Vagina (tissue), 2 donors: ENCODE data around the gene TELO2. TPM values are rescaled to one million over a fixed set of nuclear protein-coding genes. Genes with fewer than 3 reads are reported as not detected.

ENCODE experiments used
- DNase-seq, 2 donors: peaks; one replicate each; pipeline ENCODE4 v3.0.0-alpha.2; 2017; ENCODE audit errors: extremely low spot score in 2 of 2
- H3K27ac ChIP-seq: fragments of 200-600 bp; sonication (generic); one replicate; pipeline ENCODE4 v1.5.1; 2019
- H3K27me3 ChIP-seq: fragments of 200-600 bp; sonication (generic); one replicate; pipeline ENCODE4 v1.5.1; 2019
- H3K36me3 ChIP-seq, 2 donors: fragments of 200-600 bp; sonication (generic); one replicate each; pipeline ENCODE4 v1.5.1; 2017 to 2019
- H3K4me1 ChIP-seq: fragments of 200-600 bp; sonication (generic); one replicate; pipeline ENCODE4 v1.5.1; 2019
- H3K4me3 ChIP-seq, 2 donors: fragments of 200-600 bp; sonication (generic); 1 replicate in 1 of 2; 2 replicates in 1 of 2; pipeline ENCODE4 v1.5.1; 2016 to 2019
- H3K9me3 ChIP-seq: fragments of 200-600 bp; sonication (generic); one replicate; pipeline ENCODE4 v1.5.1; 2019
- CTCF ChIP-seq, 3 experiments: fragments of 450-650 bp in 2 of 3; fragments of 200-600 bp in 1 of 3; sonication (generic) in 1 of 3; IDR thresholded peaks; one replicate each; pipeline ENCODE4 v1.5.1; 2017 to 2019; ENCODE audit warnings: antibody characterized with exemption in 3 of 3, mild to moderate bottlenecking in 2 of 3, moderate library complexity in 2 of 3
- POLR2A ChIP-seq, 2 donors: fragments of 450-650 bp; IDR thresholded peaks; one replicate each; pipeline ENCODE4 v1.6.1; 2017; ENCODE audit warnings: antibody characterized with exemption in 2 of 2, mild to moderate bottlenecking in 2 of 2, moderate library complexity in 2 of 2
- POLR2AphosphoS5 ChIP-seq, 2 donors: sonication (generic); formaldehyde crosslinking; IDR thresholded peaks; one replicate each; pipeline ENCODE4 v1.9.0; 2017; ENCODE audit warnings: antibody characterized with exemption in 2 of 2, mild to moderate bottlenecking in 2 of 2, low read depth in 1 of 2; ENCODE audit not compliant: insufficient read depth in 1 of 2
- intact Hi-C: fragments of 100-400 bp; cut with DNase I; formaldehyde crosslinking; loops from one replicate; pipeline ENCODE4 v1.15.1; 2023
- total RNA-seq: library from RNA; depleted of rRNA; stranded (reverse); fragments of >200 nt; gene quantifications from one replicate; pipeline ENCODE4 v1.2.3, GENCODE V29; 2016

The TELO2 gene
- total RNA-seq, 1 donor from 2014 or later = 23.8 TPM

GRCh38 chr16:1486551-1487390, 6.4 kb upstream of the TELO2 start:
- H3K36me3 ChIP-seq = no peaks in the 10 kb centered on the region
- H3K4me1 ChIP-seq = no peaks in the 10 kb centered on the region
- DNase-seq = no peak
- no peaks in the 10 kb centered on the region for H3K27me3 ChIP-seq
- H3K4me3 ChIP-seq = no peak overlapping the region
- H3K27ac ChIP-seq = no peak overlapping the region
- intact Hi-C loops = no loop called here
- H3K9me3 ChIP-seq = no peaks in the 10 kb centered on the region
- TF ChIP-seq CTCF (IDR thresholded peaks at IDR 0.05) (no peak), POLR2AphosphoS5 (IDR thresholded peaks at IDR 0.05; ENCODE audit: insufficient read depth in 1 of 2, low read depth in 1 of 2) (no peak), POLR2A (IDR thresholded peaks at IDR 0.05) (no peak)

DNA sequence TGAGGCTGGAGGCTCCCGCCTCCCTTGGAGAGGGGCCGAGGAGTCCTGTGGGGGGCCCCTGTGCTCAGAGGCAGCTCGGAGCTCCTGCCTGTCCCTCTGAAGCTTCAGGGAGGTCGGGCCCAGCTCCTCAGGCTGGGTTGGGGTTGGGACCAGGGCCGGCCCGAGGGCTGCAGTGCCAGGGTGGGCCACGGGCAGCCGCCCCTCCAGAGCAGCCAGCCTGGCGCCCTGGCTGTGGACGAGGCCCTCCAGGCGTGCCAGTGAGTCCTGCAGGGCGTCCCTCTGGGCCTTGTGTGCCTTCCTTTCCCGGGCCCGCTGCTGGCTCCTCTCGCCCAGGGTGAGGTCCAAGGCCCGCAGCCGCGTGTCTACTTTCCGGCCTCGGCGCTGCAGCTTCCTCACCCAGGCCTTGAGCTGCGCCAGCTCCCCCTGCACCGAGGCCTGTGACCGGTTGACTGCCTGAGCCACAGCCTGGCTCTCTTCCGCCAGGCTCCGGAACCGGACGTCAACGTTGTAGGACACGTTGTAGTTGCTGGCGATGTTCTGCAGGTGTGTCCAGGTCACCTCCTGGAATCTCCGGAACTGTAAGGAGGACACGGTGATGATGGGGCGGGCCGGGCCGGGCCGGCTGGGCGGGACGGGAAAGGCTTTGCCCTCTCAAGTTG, 5.6 kb upstream of the TELO2 start:
- intact Hi-C loops = no loop called here
- DNase-seq = no peak

GRCh38 chr16:1488054-1488601, 5.0 kb upstream of the TELO2 start:
- intact Hi-C loops = no loop called here
- Histone ChIP-seq H3K27me3 (no peaks in the 10 kb centered on the region), H3K27ac (no peak overlapping the region), H3K4me1 (peaks cover 8% of the 10 kb centered on the region), H3K4me3 (no peak overlapping the region), H3K36me3 (no peaks in the 10 kb centered on the region), H3K9me3 (no peaks in the 10 kb centered on the region)
- no peak for TF ChIP-seq POLR2A (IDR thresholded peaks at IDR 0.05)
- no peak for TF ChIP-seq POLR2AphosphoS5 (IDR thresholded peaks at IDR 0.05; ENCODE audit: insufficient read depth in 1 of 2, low read depth in 1 of 2)
- no peak for TF ChIP-seq CTCF (IDR thresholded peaks at IDR 0.05)
- no peak for DNase-seq

More for the DNA sequence above, 5.6 kb upstream of the TELO2 start:
- no peak overlapping the region for H3K4me3 ChIP-seq
- TF ChIP-seq POLR2A (IDR thresholded peaks at IDR 0.05) = no peak
- no peak for TF ChIP-seq POLR2AphosphoS5 (IDR thresholded peaks at IDR 0.05; ENCODE audit: insufficient read depth in 1 of 2, low read depth in 1 of 2)
- no peak for TF ChIP-seq CTCF (IDR thresholded peaks at IDR 0.05)
- no peaks in the 10 kb centered on the region for H3K9me3 ChIP-seq
- no peaks in the 10 kb centered on the region for H3K36me3 ChIP-seq
- peaks cover 3% of the 10 kb centered on the region for H3K4me1 ChIP-seq
- no peak overlapping the region for H3K27ac ChIP-seq
- H3K27me3 ChIP-seq = no peaks in the 10 kb centered on the region

DNA sequence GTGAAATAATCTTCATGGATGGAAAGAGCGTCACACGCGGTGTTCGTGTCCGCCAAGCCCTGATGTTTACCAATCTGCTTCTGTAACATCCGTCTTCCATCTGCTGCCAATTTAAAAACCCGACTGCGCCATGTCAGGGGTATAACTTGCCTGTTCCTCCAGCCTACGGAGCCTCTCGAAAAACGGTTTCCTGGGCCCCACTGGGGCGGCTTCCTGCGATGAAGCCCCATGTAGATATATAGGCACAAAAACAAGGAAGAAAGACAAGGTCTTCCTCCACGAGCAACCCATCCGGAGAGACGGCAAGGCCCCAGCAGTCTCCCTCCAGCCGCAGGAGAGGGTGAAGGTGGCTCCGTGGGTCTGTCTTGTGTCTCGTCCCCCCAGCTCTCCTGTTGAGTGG, 4.5 kb upstream of the TELO2 start, which contains the start of gene PTX4:
Gene PTX4 (minus strand): TSS at position 326 of the 400 bp plus-strand sequence. CDS start 35 bp downstream, at position 291.
- H3K4me3 ChIP-seq = no peak within 1 kb of the TSS
- no peaks in the 10 kb centered on the region for H3K36me3 ChIP-seq
- no peak within 1 kb of the TSS for H3K27ac ChIP-seq
- DNase-seq = no peak
- H3K9me3 ChIP-seq = no peaks in the 10 kb centered on the region
- no peaks in the 10 kb centered on the region for H3K27me3 ChIP-seq
- H3K4me1 ChIP-seq = peaks cover 10% of the 10 kb centered on the region
- TF ChIP-seq POLR2AphosphoS5 (IDR thresholded peaks at IDR 0.05; ENCODE audit: insufficient read depth in 1 of 2, low read depth in 1 of 2) = no peak
- no peak for TF ChIP-seq CTCF (IDR thresholded peaks at IDR 0.05)
- TF ChIP-seq POLR2A (IDR thresholded peaks at IDR 0.05) = no peak
- intact Hi-C loops = no loop called here
